HG02588 (cell line): ENCODE measurements around the gene SRP54.
"Not testable (repeated sequence)": the region's sequence is repeated elsewhere in the genome, so short reads cannot be mapped to it uniquely, and the experiment has no call there.

Experiments used
- ATAC-seq: cut with Tn5 transposase; IDR thresholded peaks from one replicate; pipeline ENCODE4 v1.9.1; 2021; ENCODE audit warnings: mild to moderate bottlenecking, moderate library complexity; ENCODE audit not compliant: unreplicated experiment

SRP54 gene

GRCh38 chr14:35046048-35046750 lies 63.4 kb downstream of the SRP54 start, which contains the start of gene FAM177A1:
Gene FAM177A1 (plus strand): TSS chr14:35046272. CDS start chr14:35046464, 192 bp downstream.
- ATAC-seq: peak; percentile 94

GRCh38 chr14:35046751-35047536 lies 64.2 kb downstream of the SRP54 start:
- ATAC-seq: peak; percentile 19

- no peak for ATAC-seq
These were observed 65.3 kb downstream of the SRP54 start for GRCh38 chr14:35047976-35048513.

GRCh38 chr14:35050652-35051051 lies 67.9 kb downstream of the SRP54 start:
- no peak for ATAC-seq

- no peak for ATAC-seq
These were observed 69.0 kb downstream of the SRP54 start for GRCh38 chr14:35051796-35052195.

- ATAC-seq: no peak
These were observed 69.8 kb downstream of the SRP54 start for GRCh38 chr14:35052637-35053036.

GRCh38 chr14:35061113-35061791 lies 78.5 kb downstream of the SRP54 start:
- ATAC-seq: not testable (repeated sequence)

- ATAC-seq: not testable (repeated sequence)
These were observed 82.9 kb downstream of the SRP54 start for GRCh38 chr14:35065731-35066130.

GRCh38 chr14:35068238-35069012 lies 85.6 kb downstream of the SRP54 start:
- no peak for ATAC-seq

- ATAC-seq: no peak
These were observed 89.4 kb downstream of the SRP54 start for GRCh38 chr14:35072226-35072625.

- no peak for ATAC-seq
These were observed 90.7 kb downstream of the SRP54 start for GRCh38 chr14:35073486-35073885.

GRCh38 chr14:35078082-35078481 lies 95.3 kb downstream of the SRP54 start:
- ATAC-seq: no peak
